Thymus (tissue), 11 donors: Measurements from ENCODE around the gene VOPP1. TPM values are rescaled to one million over a fixed set of nuclear protein-coding genes. Genes with fewer than 3 reads are reported as not detected.
A peak's percentile ranks its signal among the peaks of the same experiment; 100 is the strongest.

Experiments used
- DNase-seq, 9 donors: peaks; one replicate each; pipeline ENCODE4 v3.0.0-alpha.2; 2013; ENCODE audit warnings: low spot score in 9 of 9, low read depth in 6 of 9, missing footprints in 1 of 9
- H3K27ac ChIP-seq, 2 donors: one replicate each; pipeline ENCODE4 v1.5.1; 2013; ENCODE audit warnings: control low read depth in 1 of 2, low read depth in 1 of 2, low read length in 1 of 2, mild to moderate bottlenecking in 1 of 2, moderate library complexity in 1 of 2
- H3K27me3 ChIP-seq, 2 donors: one replicate each; pipeline ENCODE4 v1.5.1; 2013; ENCODE audit warnings: low read length in 1 of 2; ENCODE audit not compliant: control insufficient read depth in 2 of 2, insufficient read depth in 1 of 2
- H3K36me3 ChIP-seq, 2 donors: one replicate each; pipeline ENCODE4 v1.5.1; 2013; ENCODE audit warnings: low read length in 1 of 2, mild to moderate bottlenecking in 1 of 2, moderate library complexity in 1 of 2; ENCODE audit not compliant: control insufficient read depth in 2 of 2, insufficient read depth in 2 of 2
- H3K4me1 ChIP-seq, 2 donors: one replicate each; pipeline ENCODE4 v1.5.1; 2013; ENCODE audit warnings: low read length in 2 of 2; ENCODE audit not compliant: control insufficient read depth in 2 of 2, insufficient read depth in 2 of 2
- H3K4me3 ChIP-seq, 2 donors: one replicate each; pipeline ENCODE4 v1.5.1; 2013; ENCODE audit warnings: low read length in 2 of 2, control low read depth in 1 of 2, mild to moderate bottlenecking in 1 of 2
- H3K9me3 ChIP-seq, 2 donors: one replicate each; pipeline ENCODE4 v1.5.1; 2013; ENCODE audit warnings: low read length in 1 of 2, mild to moderate bottlenecking in 1 of 2; ENCODE audit not compliant: control insufficient read depth in 2 of 2, insufficient read depth in 1 of 2
- WGBS: extraction: QIAGEN DNeasy Blood & Tissue Kit; methylation state at CpG from one replicate; pipeline ENCODE4 v1.1.7; 2013; 5-methylcytosine and 5-hydroxymethylcytosine counted together
- polyA plus RNA-seq: library from polyadenylated mRNA; stranded (reverse); fragments of 200-250 nt; gene quantifications from one replicate; pipeline ENCODE4 v1.2.3, GENCODE V29; 2013
- total RNA-seq: library from RNA; stranded (reverse); fragments of 120-200 nt; gene quantifications from one replicate; pipeline ENCODE4 v1.2.4, GENCODE V29; 2013
- donor health status: healthy.

Gene VOPP1
- total and polyA plus RNA-seq, 2 donors = 61.9 to 91.6 TPM

GRCh38 chr7:55539380-55539779 lies 32.9 kb downstream of the VOPP1 start:
- Histone ChIP-seq H3K4me1 (peaks cover 37 to 42% of the 10 kb centered on the region in 2 donors), H3K4me3 (no peak overlapping the region)
- WGBS = 93% methylated on average over 3 of the region's 3 CpGs

GRCh38 chr7:55538538-55538937 lies 33.8 kb downstream of the VOPP1 start:
- H3K27ac ChIP-seq = no peak overlapping the region
- WGBS = 93% methylated on average over 3 of the region's 3 CpGs
- peaks cover 6% of the 10 kb centered on the region in 2 donors for H3K36me3 ChIP-seq
- H3K4me1 ChIP-seq = peaks cover 45 to 50% of the 10 kb centered on the region in 2 donors
- H3K27me3 ChIP-seq = no peaks in the 10 kb centered on the region
- peaks cover 0 to 3% of the 10 kb centered on the region in 2 donors for H3K9me3 ChIP-seq
- no peak for DNase-seq
- H3K4me3 ChIP-seq = no peak overlapping the region

More at GRCh38 chr7:55539380-55539779, 32.9 kb downstream of the VOPP1 start:
- H3K9me3 ChIP-seq = peaks cover 0 to 3% of the 10 kb centered on the region in 2 donors
- H3K27ac ChIP-seq = no peak overlapping the region
- no peak for DNase-seq
- no peaks in the 10 kb centered on the region for H3K27me3 ChIP-seq
- peaks cover 6 to 10% of the 10 kb centered on the region in 2 donors for H3K36me3 ChIP-seq

GRCh38 chr7:55537458-55537990 lies 34.8 kb downstream of the VOPP1 start:
- no peak for DNase-seq
- 94% methylated on average over 16 of the region's 16 CpGs for WGBS
- Histone ChIP-seq H3K36me3 (peaks cover 6% of the 10 kb centered on the region in 2 donors), H3K27me3 (no peaks in the 10 kb centered on the region), H3K4me1 (peaks cover 54 to 60% of the 10 kb centered on the region in 2 donors), H3K9me3 (peaks cover 0 to 3% of the 10 kb centered on the region in 2 donors), H3K4me3 (no peak overlapping the region), H3K27ac (peak overlapping the region in 1 of 2 donors; percentile 39)

- Histone ChIP-seq H3K27me3 (no peaks in the 10 kb centered on the region), H3K4me3 (no peak overlapping the region), H3K4me1 (peaks cover 60 to 67% of the 10 kb centered on the region in 2 donors), H3K36me3 (peaks cover 6% of the 10 kb centered on the region in 2 donors), H3K27ac (peak overlapping the region; percentile 52 to 61), H3K9me3 (peaks cover 0 to 3% of the 10 kb centered on the region in 2 donors)
- WGBS = 94% methylated on average over 23 of the region's 23 CpGs
- peak in 3 of 9 donors; percentile 29 to 77 (median 53) for DNase-seq
Observed at GRCh38 chr7:55536619-55537457, 35.5 kb downstream of the VOPP1 start.

GRCh38 chr7:55535617-55536016 lies 36.7 kb downstream of the VOPP1 start:
- H3K27ac ChIP-seq = peak overlapping the region; percentile 86 to 93

GRCh38 chr7:55534916-55535590 lies 37.2 kb downstream of the VOPP1 start:
- Histone ChIP-seq H3K4me1 (peaks cover 77 to 82% of the 10 kb centered on the region in 2 donors), H3K27me3 (no peaks in the 10 kb centered on the region), H3K4me3 (no peak overlapping the region), H3K27ac (peak overlapping the region; percentile 86 to 93), H3K36me3 (peaks cover 0 to 9% of the 10 kb centered on the region in 2 donors), H3K9me3 (peaks cover 0 to 3% of the 10 kb centered on the region in 2 donors)
- 77% methylated on average over 6 of the region's 6 CpGs for WGBS
- DNase-seq = peak in 4 of 9 donors; percentile 32 to 72 (median 40)

More at GRCh38 chr7:55535617-55536016, 36.7 kb downstream of the VOPP1 start:
- Histone ChIP-seq H3K4me3 (no peak overlapping the region), H3K4me1 (peaks cover 72 to 77% of the 10 kb centered on the region in 2 donors), H3K36me3 (peaks cover 4 to 6% of the 10 kb centered on the region in 2 donors), H3K9me3 (peaks cover 0 to 3% of the 10 kb centered on the region in 2 donors), H3K27me3 (no peaks in the 10 kb centered on the region)
- 96% methylated on average over 5 of the region's 5 CpGs for WGBS
- no peak for DNase-seq

GRCh38 chr7:55534262-55534915 lies 37.9 kb downstream of the VOPP1 start:
- 24% methylated on average over 8 of the region's 8 CpGs for WGBS
- Histone ChIP-seq H3K36me3 (peaks cover 0 to 9% of the 10 kb centered on the region in 2 donors), H3K27ac (peak overlapping the region; percentile 86 to 93), H3K4me3 (peak overlapping the region in 1 of 2 donors; percentile 33), H3K4me1 (peaks cover 77 to 82% of the 10 kb centered on the region in 2 donors), H3K9me3 (peaks cover 0 to 3% of the 10 kb centered on the region in 2 donors), H3K27me3 (no peaks in the 10 kb centered on the region)
- DNase-seq = peak; percentile 62 to 94 (median 78)

GRCh38 chr7:55533729-55534080 lies 38.6 kb downstream of the VOPP1 start:
- Histone ChIP-seq H3K36me3 (peaks cover 0 to 9% of the 10 kb centered on the region in 2 donors), H3K4me1 (peaks cover 77 to 82% of the 10 kb centered on the region in 2 donors), H3K27me3 (no peaks in the 10 kb centered on the region), H3K27ac (peak overlapping the region; percentile 78 to 93), H3K4me3 (peak overlapping the region in 1 of 2 donors; percentile 33), H3K9me3 (peaks cover 0 to 3% of the 10 kb centered on the region in 2 donors)
- DNase-seq = peak in 2 of 9 donors; percentile 31 to 54
- 46% methylated on average over 2 of the region's 2 CpGs for WGBS
